ENCODE results near the gene GALNT18.

DNA sequence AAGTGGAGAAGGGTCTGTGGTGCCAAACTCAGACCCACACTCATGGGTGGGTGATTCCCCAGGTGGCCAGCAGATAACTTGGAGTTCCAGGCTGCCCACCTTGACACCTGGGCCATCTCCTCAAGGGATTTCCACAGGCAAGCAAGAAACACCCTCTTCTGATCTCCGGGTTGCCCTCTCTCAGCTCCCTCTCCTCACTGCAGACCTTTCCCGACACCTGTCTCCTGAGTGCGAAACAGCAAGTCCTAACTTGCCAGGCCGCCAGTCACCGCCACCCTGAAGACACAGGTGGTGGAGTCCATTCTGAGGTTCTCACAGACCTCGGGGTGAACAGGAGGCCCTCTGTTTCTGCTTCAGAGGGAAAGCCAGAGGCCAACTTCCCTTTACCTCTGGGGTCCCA, 16.6 kb downstream of the GALNT18 start:
- TF ChIP-seq CTCF (tag by site-specific recombination; IDR thresholded peaks at IDR 0.05): no peak
- no peak for TF ChIP-seq ZNF830 (tag by site-specific recombination; IDR thresholded peaks at IDR 0.05; ENCODE audit: low read depth)
- no peak for TF ChIP-seq ZNF354C (tag by site-specific recombination; IDR thresholded peaks at IDR 0.05; ENCODE audit: borderline replicate concordance, low read depth)
- no peak for TF ChIP-seq ZNF768 (tag by site-specific recombination; IDR thresholded peaks at IDR 0.05)
- no peak for TF ChIP-seq ZNF660 (tag by site-specific recombination; IDR thresholded peaks at IDR 0.05)
